EH (cell line): ENCODE results near the gene PKNOX2.

Experiments
- DNase-seq: peaks from one replicate; pipeline ENCODE4 v3.0.0-alpha.2; 2015; ENCODE audit warnings: low read depth

PKNOX2 gene

GRCh38 chr11:125382314-125382791 lies 217.8 kb downstream of the PKNOX2 start:
- DNase-seq, result no peak

- no peak for DNase-seq
Measured at GRCh38 chr11:125382822-125383221, 218.3 kb downstream of the PKNOX2 start.

- no peak for DNase-seq
Measured at GRCh38 chr11:125384825-125385224, 220.3 kb downstream of the PKNOX2 start.

GRCh38 chr11:125387901-125388300 lies 223.3 kb downstream of the PKNOX2 start:
- no peak for DNase-seq

- DNase-seq, result no peak
Measured at GRCh38 chr11:125388611-125389010, 224.1 kb downstream of the PKNOX2 start.

GRCh38 chr11:125389339-125390166 lies 225.0 kb downstream of the PKNOX2 start:
- DNase-seq, result no peak

- DNase-seq, result peak; percentile 87
Measured at GRCh38 chr11:125390946-125391345, 226.4 kb downstream of the PKNOX2 start.

GRCh38 chr11:125393331-125393730 lies 228.8 kb downstream of the PKNOX2 start:
- no peak for DNase-seq

GRCh38 chr11:125394296-125394695 lies 229.7 kb downstream of the PKNOX2 start:
- DNase-seq, result no peak

GRCh38 chr11:125397421-125397820 lies 232.9 kb downstream of the PKNOX2 start:
- DNase-seq, result no peak

- DNase-seq, result no peak
Measured at GRCh38 chr11:125398475-125398874, 233.9 kb downstream of the PKNOX2 start.

- DNase-seq, result no peak
Measured at GRCh38 chr11:125398994-125399640, 234.6 kb downstream of the PKNOX2 start.

- no peak for DNase-seq
Measured at GRCh38 chr11:125399945-125400344, 235.4 kb downstream of the PKNOX2 start.

GRCh38 chr11:125401235-125401634 lies 236.7 kb downstream of the PKNOX2 start:
- DNase-seq, result no peak

- DNase-seq, result no peak
Measured at GRCh38 chr11:125401746-125402145, 237.2 kb downstream of the PKNOX2 start.

GRCh38 chr11:125402435-125402834 lies 237.9 kb downstream of the PKNOX2 start:
- DNase-seq, result peak; percentile 86

GRCh38 chr11:125404157-125404810 lies 239.7 kb downstream of the PKNOX2 start:
- no peak for DNase-seq

GRCh38 chr11:125404811-125405790 lies 240.6 kb downstream of the PKNOX2 start:
- DNase-seq, result peak; percentile 59

GRCh38 chr11:125407046-125407445 lies 242.5 kb downstream of the PKNOX2 start:
- DNase-seq, result no peak

- no peak for DNase-seq
Measured at GRCh38 chr11:125408311-125408711, 243.8 kb downstream of the PKNOX2 start.

GRCh38 chr11:125410091-125410490 lies 245.5 kb downstream of the PKNOX2 start:
- peak; percentile 34 for DNase-seq

- no peak for DNase-seq
Measured at GRCh38 chr11:125412177-125412496, 247.6 kb downstream of the PKNOX2 start.
